PC-3 (cell line): ENCODE data around the gene CCL20.

Experiments used
- EZH2 ChIP-seq: fragments of 300-600 bp; sonication (generic); IDR thresholded peaks from one replicate; pipeline ENCODE4 v1.6.1; 2017; ENCODE audit warnings: antibody characterized with exemption, mild to moderate bottlenecking, low read length; ENCODE audit not compliant: unreplicated experiment
- EZH2phosphoT487 ChIP-seq: fragments of 300-600 bp; sonication (generic); IDR thresholded peaks from 2 replicates; pipeline ENCODE4 v1.6.1; 2018; ENCODE audit warnings: mild to moderate bottlenecking, antibody characterized with exemption, low read length, borderline replicate concordance
- TF ChIP-seq, protein P1 (sequence below): fragments of 300-600 bp; sonication (generic); conservative IDR thresholded peaks from 2 replicates; pipeline ENCODE4 v1.5.1; 2017; ENCODE audit warnings: antibody characterized with exemption, low read depth, mild to moderate bottlenecking, low read length

DNA sequence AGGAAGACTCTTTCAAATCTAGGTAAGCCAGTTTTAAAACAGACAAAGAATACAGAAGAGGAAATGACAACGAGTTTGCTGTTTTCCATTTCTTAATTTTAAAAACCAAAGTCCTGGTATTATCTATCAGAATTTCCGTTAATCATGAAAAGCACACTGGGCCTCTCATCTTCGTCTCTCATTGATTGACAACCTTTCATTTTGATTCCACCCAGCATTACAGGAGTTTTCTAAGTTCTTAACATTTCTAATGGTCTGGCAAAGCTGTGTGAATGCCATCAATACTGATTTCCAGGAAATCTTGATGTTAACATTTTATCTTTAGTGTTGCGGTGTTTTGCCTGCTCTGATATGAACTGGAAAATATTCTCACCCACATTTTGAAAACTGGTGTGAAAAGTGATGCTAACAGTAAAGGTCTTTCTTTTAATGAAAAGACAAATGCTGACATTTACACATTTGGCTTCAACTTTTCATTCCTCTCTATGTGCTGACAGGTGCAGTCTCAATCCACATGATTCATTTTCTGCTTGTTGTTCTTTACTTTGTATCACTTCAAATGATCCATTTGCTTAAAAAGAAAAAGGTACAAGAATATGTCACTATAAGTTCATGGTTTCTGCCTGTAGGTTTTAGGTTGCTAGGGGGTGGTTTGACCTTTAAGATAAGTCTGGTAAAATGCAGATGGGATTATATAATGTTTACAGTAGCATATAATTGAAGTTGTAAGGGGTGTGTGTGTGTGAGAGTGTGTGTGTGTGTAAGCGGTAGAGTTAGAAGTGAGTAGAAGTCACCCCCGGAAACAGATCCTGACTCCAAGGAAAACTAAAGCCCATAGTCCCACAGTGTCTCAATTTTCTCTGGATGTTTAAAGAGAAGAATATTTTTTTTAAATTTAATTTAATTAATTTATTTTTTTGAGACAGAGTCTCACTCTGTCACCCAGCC is 38.5 kb upstream of the CCL20 start:
- TF ChIP-seq, protein P1, sequence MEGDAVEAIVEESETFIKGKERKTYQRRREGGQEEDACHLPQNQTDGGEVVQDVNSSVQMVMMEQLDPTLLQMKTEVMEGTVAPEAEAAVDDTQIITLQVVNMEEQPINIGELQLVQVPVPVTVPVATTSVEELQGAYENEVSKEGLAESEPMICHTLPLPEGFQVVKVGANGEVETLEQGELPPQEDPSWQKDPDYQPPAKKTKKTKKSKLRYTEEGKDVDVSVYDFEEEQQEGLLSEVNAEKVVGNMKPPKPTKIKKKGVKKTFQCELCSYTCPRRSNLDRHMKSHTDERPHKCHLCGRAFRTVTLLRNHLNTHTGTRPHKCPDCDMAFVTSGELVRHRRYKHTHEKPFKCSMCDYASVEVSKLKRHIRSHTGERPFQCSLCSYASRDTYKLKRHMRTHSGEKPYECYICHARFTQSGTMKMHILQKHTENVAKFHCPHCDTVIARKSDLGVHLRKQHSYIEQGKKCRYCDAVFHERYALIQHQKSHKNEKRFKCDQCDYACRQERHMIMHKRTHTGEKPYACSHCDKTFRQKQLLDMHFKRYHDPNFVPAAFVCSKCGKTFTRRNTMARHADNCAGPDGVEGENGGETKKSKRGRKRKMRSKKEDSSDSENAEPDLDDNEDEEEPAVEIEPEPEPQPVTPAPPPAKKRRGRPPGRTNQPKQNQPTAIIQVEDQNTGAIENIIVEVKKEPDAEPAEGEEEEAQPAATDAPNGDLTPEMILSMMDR = no peak
- TF ChIP-seq EZH2 = no peak
- TF ChIP-seq EZH2phosphoT487 = no peak
